HL-60 (cell line): ENCODE results near the gene TBC1D4.

Experiments
- DNase-seq, 2 experiments: peaks; one replicate each; pipeline ENCODE4 v3.0.0-alpha.2; 2010 to 2020; ENCODE audit warnings: low read depth in 1 of 2, low spot score in 1 of 2
- H3K27ac ChIP-seq: fragments of 250-450 bp; sonication (Bioruptor Pico); replicated peaks from 2 replicates; pipeline ENCODE4 v1.5.1; 2020; ENCODE audit warnings: mild to moderate bottlenecking, moderate library complexity
- H3K27me3 ChIP-seq: fragments of 250-450 bp; sonication (Bioruptor Pico); 2 replicates; pipeline ENCODE4 v1.5.1; 2021; ENCODE audit warnings: mild to moderate bottlenecking, moderate library complexity; ENCODE audit not compliant: insufficient read depth, poor library complexity, severe bottlenecking
- H3K4me3 ChIP-seq: replicated peaks from 2 replicates; pipeline ENCODE4 v1.5.1; 2011; ENCODE audit warnings: mild to moderate bottlenecking, control low read depth, low read length; ENCODE audit not compliant: insufficient read depth
- CTCF ChIP-seq: IDR thresholded peaks from one replicate; pipeline ENCODE4 v1.5.1; 2011; ENCODE audit warnings: low read length, control low read depth, inconsistent platforms; ENCODE audit not compliant: insufficient read depth
- GABPA ChIP-seq: IDR thresholded peaks from 2 replicates; pipeline ENCODE4 v1.6.1; 2012; ENCODE audit warnings: low read depth
- POLR2AphosphoS5 ChIP-seq: IDR thresholded peaks from 2 replicates; pipeline ENCODE4 v1.6.1; 2012; ENCODE audit warnings: low read depth
- REST ChIP-seq: IDR thresholded peaks from 2 replicates; pipeline ENCODE4 v1.6.1; 2012; ENCODE audit warnings: low read depth; ENCODE audit not compliant: insufficient replicate concordance
- SPI1 ChIP-seq: IDR thresholded peaks from 2 replicates; pipeline ENCODE4 v1.6.1; 2012; ENCODE audit warnings: low read depth, mild to moderate bottlenecking, borderline replicate concordance
- long read RNA-seq: library from polyadenylated mRNA; unstranded; transcript quantifications from one replicate; pipeline ENCODE4 v2.0.0, GENCODE V29; 2020

Gene TBC1D4
- long read RNA-seq, partial matches to known transcripts, result 60 of 65 reads
- long read RNA-seq, other reads (novel, unspliced or antisense), result 5 of 65 reads

- TF ChIP-seq CTCF (peak; percentile 45), REST (no peak), POLR2AphosphoS5 (peak; percentile 45; the same call in 1 of the 2 replicates)
- DNase-seq, result peak; percentile 30 to 93
- Histone ChIP-seq H3K27me3 (no peaks in the 10 kb centered on the region), H3K27ac (peak within 1 kb of the TSS; percentile 32; the same call in 1 of the 2 replicates), H3K4me3 (peak within 1 kb of the TSS; percentile 63)
These were observed at the start of gene TBC1D4 for GRCh38 chr13:75482070-75482819. TSS of gene TBC1D4 (minus strand) at chr13:75482169. CDS start at chr13:75481767, 402 bp downstream.

GRCh38 chr13:75530549-75530961 lies 48.6 kb upstream of the TBC1D4 start:
- Histone ChIP-seq H3K27me3 (no peaks in the 10 kb centered on the region), H3K27ac (no peak overlapping the region), H3K4me3 (no peak overlapping the region)
- DNase-seq, result no peak
- TF ChIP-seq SPI1 (no peak), REST (no peak), POLR2AphosphoS5 (no peak), CTCF (no peak), GABPA (no peak)

- no peak for TF ChIP-seq REST
- no peak for TF ChIP-seq CTCF
- TF ChIP-seq POLR2AphosphoS5, result no peak
- TF ChIP-seq SPI1, result no peak
- no peak for TF ChIP-seq GABPA
- Histone ChIP-seq H3K27ac (no peak overlapping the region), H3K4me3 (no peak overlapping the region), H3K27me3 (no peaks in the 10 kb centered on the region)
- no peak for DNase-seq
These were observed 40.0 kb upstream of the TBC1D4 start for GRCh38 chr13:75521956-75522355.
